Measurements from ENCODE around the gene IRAK1. TPM values are rescaled to one million over a fixed set of nuclear protein-coding genes. Genes with fewer than 3 reads are reported as not detected.

Gene IRAK1
- total and polyA plus RNA-seq, 9 of the 15 experiments (the other 6 are each of a cell fraction or from before 2014, with no cell fraction given) = 11.6 to 261 (median 91.6) TPM

- TF ChIP-seq ZKSCAN8 (CRISPR knock-in tag; IDR thresholded peaks at IDR 0.05) = no peak
- TF ChIP-seq ZNF165 (CRISPR knock-in tag; IDR thresholded peaks at IDR 0.05; ENCODE audit: borderline replicate concordance) = no peak; the same call in 1 of the 2 replicates
- no peak for TF ChIP-seq BCOR (IDR thresholded peaks at IDR 0.05)
- TF ChIP-seq NELFE (IDR thresholded peaks at IDR 0.05; ENCODE audit: insufficient read depth, insufficient read length) = no peak
- TF ChIP-seq CBX1 (IDR thresholded peaks at IDR 0.05; ENCODE audit: low read depth) = no peak
- TF ChIP-seq AFF4 (CRISPR knock-in tag; IDR thresholded peaks at IDR 0.05) = peak; percentile 82; the same call in 1 of the 2 replicates
- TF ChIP-seq ZNF280B (CRISPR knock-in tag; IDR thresholded peaks at IDR 0.05) = no peak
- peak in 1 of 2 experiments; percentile 62; a peak in 2 of 4 replicates for TF ChIP-seq TEAD1 (CRISPR knock-in tag; IDR thresholded peaks at IDR 0.05)
- TF ChIP-seq GTF2E2 (tag; IDR thresholded peaks at IDR 0.05) = peak; percentile 78; the same call in 1 of the 2 replicates
- TF ChIP-seq MYBL2 (IDR thresholded peaks at IDR 0.05; ENCODE audit: low read depth) = peak; percentile 75
- TF ChIP-seq MYBL2 (CRISPR knock-in tag; IDR thresholded peaks at IDR 0.05; ENCODE audit: borderline replicate concordance) = no peak
- peak; percentile 88 for TF ChIP-seq KAT8 (IDR thresholded peaks at IDR 0.05; ENCODE audit: low read depth)
- no peak for TF ChIP-seq ZKSCAN3 (CRISPR knock-in tag; IDR thresholded peaks at IDR 0.05)
- no peak for TF ChIP-seq TEAD2 (tag; IDR thresholded peaks at IDR 0.05)
- no peak for TF ChIP-seq SMC3 (conservative IDR thresholded peaks at IDR 0.05; ENCODE audit: insufficient read depth, low read depth, low read length)
- peak; percentile 40 for TF ChIP-seq RBBP5 (IDR thresholded peaks at IDR 0.05; ENCODE audit: borderline replicate concordance, insufficient read depth, low read length, poor library complexity, severe bottlenecking)
- TF ChIP-seq MCM3 (IDR thresholded peaks at IDR 0.05) = no peak
Measured at GRCh38 chrX:153971450-153972367, 48.0 kb downstream of the IRAK1 start, which contains the start of gene HCFC1 (continued).
